ENCODE data around the gene OR10R2. TPM values are rescaled to one million over a fixed set of nuclear protein-coding genes. Genes with fewer than 3 reads are reported as not detected.

OR10R2 gene
- total RNA-seq, 1 donor from 2014 or later: not detected

DNA sequence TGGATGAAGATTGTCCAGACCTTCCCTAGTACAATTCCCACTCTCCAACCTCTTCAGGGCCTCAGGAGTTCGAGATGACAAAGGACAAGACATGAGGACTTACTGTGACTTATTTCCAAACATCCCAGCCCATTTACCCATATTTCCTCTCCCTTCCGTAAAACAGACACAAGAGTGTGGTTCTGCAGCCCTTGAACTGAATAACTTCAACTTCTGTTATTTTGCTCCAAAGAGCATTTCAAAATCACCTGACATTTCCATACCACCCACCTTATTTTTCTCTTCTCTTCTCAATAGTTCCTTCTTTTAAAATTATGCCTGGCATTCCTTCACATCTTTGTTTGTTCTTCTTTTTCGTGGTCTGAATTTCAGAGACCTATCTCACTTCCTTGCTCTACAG lies 37.3 kb upstream of the OR10R2 start:
- Histone ChIP-seq H2AFZ (ENCODE audit: low read depth, low read length) (no peak overlapping the region), H3K27me3 (ENCODE audit: insufficient read depth, low read length) (no peaks in the 10 kb centered on the region), H3K9ac (ENCODE audit: low read length) (no peak overlapping the region), H3K36me3 (ENCODE audit: insufficient read depth, low read length) (no peaks in the 10 kb centered on the region), H3K79me2 (ENCODE audit: insufficient read depth, low read length) (no peaks in the 10 kb centered on the region), H3K4me1 (ENCODE audit: insufficient read depth, low read length) (no peaks in the 10 kb centered on the region), H3K9me3 (ENCODE audit: insufficient read depth, low read depth, low read length) (no peaks in the 10 kb centered on the region), H3K4me2 (ENCODE audit: low read length) (no peak overlapping the region), H3K4me3 (ENCODE audit: insufficient read depth, low read depth, low read length) (no peak overlapping the region), H4K20me1 (ENCODE audit: insufficient read depth, low read length) (no peaks in the 10 kb centered on the region), H3K27ac (ENCODE audit: low read depth, low read length) (no peak overlapping the region)
- H3K27me3 Mint-ChIP-seq (ENCODE audit: low read depth, unreplicated experiment): no peaks in the 10 kb centered on the region
- peaks cover 4% of the 10 kb centered on the region for H3K4me1 Mint-ChIP-seq (ENCODE audit: low read depth, unreplicated experiment)
- no peak for FAIRE-seq
- no peak overlapping the region for H3K27ac Mint-ChIP-seq (ENCODE audit: unreplicated experiment)
- H3K4me3 Mint-ChIP-seq (ENCODE audit: unreplicated experiment): no peak overlapping the region
- H3K9me3 Mint-ChIP-seq (ENCODE audit: unreplicated experiment): peaks cover 4% of the 10 kb centered on the region
- no peak for DNase-seq (ENCODE audit: low read depth)
- no peak for TF ChIP-seq EZH2 (IDR thresholded peaks at IDR 0.05; ENCODE audit: insufficient read depth, low read length)
- H3K36me3 Mint-ChIP-seq (ENCODE audit: low read depth, unreplicated experiment): no peaks in the 10 kb centered on the region

DNA sequence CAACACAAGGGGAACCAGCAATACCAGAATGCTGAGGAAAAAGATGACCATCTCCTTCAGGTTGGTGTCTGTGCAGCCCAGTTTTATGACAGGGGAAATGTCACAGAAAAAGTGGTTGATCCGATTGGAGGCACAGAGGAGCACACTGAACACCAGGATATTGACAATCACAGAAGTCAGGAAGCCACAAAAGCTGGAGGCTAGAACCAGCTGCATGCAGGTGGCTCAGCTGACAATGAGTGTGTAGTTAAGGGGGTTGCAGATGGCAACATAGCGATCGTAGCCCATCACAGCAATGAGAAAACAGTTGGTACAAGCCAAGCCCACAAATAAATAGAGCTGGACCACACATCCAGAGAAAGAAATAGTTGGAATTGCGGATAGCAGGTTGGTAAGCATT lies 26.6 kb upstream of the OR10R2 start:
- no peaks in the 10 kb centered on the region for H3K9me3 ChIP-seq (ENCODE audit: insufficient read depth, low read depth, low read length)
- no peaks in the 10 kb centered on the region for H3K36me3 Mint-ChIP-seq (ENCODE audit: low read depth, unreplicated experiment)
- peaks cover 2% of the 10 kb centered on the region for H3K27me3 Mint-ChIP-seq (ENCODE audit: low read depth, unreplicated experiment)
- H3K4me2 ChIP-seq (ENCODE audit: low read length): no peak overlapping the region
- no peak overlapping the region for H3K27ac Mint-ChIP-seq (ENCODE audit: unreplicated experiment)
- no peaks in the 10 kb centered on the region for H4K20me1 ChIP-seq (ENCODE audit: insufficient read depth, low read length)
- no peaks in the 10 kb centered on the region for H3K9me3 Mint-ChIP-seq (ENCODE audit: unreplicated experiment)
- H3K4me3 ChIP-seq (ENCODE audit: insufficient read depth, low read depth, low read length): no peak overlapping the region
- FAIRE-seq (no peak), DNase-seq (ENCODE audit: low read depth) (no peak)
- H3K4me1 ChIP-seq (ENCODE audit: insufficient read depth, low read length): no peaks in the 10 kb centered on the region
- no peaks in the 10 kb centered on the region for H3K79me2 ChIP-seq (ENCODE audit: insufficient read depth, low read length)
- no peak for TF ChIP-seq EZH2 (IDR thresholded peaks at IDR 0.05; ENCODE audit: insufficient read depth, low read length)
- TF ChIP-seq, protein P1, sequence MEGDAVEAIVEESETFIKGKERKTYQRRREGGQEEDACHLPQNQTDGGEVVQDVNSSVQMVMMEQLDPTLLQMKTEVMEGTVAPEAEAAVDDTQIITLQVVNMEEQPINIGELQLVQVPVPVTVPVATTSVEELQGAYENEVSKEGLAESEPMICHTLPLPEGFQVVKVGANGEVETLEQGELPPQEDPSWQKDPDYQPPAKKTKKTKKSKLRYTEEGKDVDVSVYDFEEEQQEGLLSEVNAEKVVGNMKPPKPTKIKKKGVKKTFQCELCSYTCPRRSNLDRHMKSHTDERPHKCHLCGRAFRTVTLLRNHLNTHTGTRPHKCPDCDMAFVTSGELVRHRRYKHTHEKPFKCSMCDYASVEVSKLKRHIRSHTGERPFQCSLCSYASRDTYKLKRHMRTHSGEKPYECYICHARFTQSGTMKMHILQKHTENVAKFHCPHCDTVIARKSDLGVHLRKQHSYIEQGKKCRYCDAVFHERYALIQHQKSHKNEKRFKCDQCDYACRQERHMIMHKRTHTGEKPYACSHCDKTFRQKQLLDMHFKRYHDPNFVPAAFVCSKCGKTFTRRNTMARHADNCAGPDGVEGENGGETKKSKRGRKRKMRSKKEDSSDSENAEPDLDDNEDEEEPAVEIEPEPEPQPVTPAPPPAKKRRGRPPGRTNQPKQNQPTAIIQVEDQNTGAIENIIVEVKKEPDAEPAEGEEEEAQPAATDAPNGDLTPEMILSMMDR (IDR thresholded peaks at IDR 0.05; ENCODE audit: insufficient read depth, low read depth, low read length): no peak
- H3K4me1 Mint-ChIP-seq (ENCODE audit: low read depth, unreplicated experiment): no peaks in the 10 kb centered on the region
- H3K27ac ChIP-seq (ENCODE audit: low read depth, low read length): no peak overlapping the region
- H3K4me3 Mint-ChIP-seq (ENCODE audit: unreplicated experiment): no peak overlapping the region
- H3K27me3 ChIP-seq (ENCODE audit: insufficient read depth, low read length): no peaks in the 10 kb centered on the region
- no peak overlapping the region for H2AFZ ChIP-seq (ENCODE audit: low read depth, low read length)
- no peak overlapping the region for H3K9ac ChIP-seq (ENCODE audit: low read length)
- no peaks in the 10 kb centered on the region for H3K36me3 ChIP-seq (ENCODE audit: insufficient read depth, low read length)

DNA sequence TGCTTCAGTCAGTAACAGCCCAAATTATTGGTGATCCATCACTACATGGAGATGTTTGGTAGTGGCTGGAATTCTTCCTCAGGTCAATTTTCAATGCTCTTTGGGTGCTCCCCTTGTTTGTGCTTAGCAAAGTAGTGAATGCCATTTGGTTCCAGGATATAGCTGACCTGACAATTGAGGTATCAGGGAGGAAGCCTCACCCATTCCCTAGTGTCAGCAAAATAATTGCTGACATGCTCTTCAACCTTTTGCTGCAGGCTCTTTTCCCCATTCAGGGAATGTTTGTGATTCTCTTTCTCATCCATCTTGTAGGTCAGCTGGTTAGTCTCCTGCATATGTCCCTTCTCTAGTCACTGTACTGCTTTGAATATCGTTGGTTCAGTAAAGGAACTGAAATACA lies 17.5 kb upstream of the OR10R2 start:
- Histone ChIP-seq H3K4me3 (ENCODE audit: insufficient read depth, low read depth, low read length) (no peak overlapping the region), H3K79me2 (ENCODE audit: insufficient read depth, low read length) (no peaks in the 10 kb centered on the region), H3K9me3 (ENCODE audit: insufficient read depth, low read depth, low read length) (no peaks in the 10 kb centered on the region), H3K9ac (ENCODE audit: low read length) (no peak overlapping the region), H3K27me3 (ENCODE audit: insufficient read depth, low read length) (no peaks in the 10 kb centered on the region), H2AFZ (ENCODE audit: low read depth, low read length) (no peak overlapping the region), H3K4me2 (ENCODE audit: low read length) (no peak overlapping the region), H4K20me1 (ENCODE audit: insufficient read depth, low read length) (no peaks in the 10 kb centered on the region), H3K36me3 (ENCODE audit: insufficient read depth, low read length) (no peaks in the 10 kb centered on the region), H3K4me1 (ENCODE audit: insufficient read depth, low read length) (no peaks in the 10 kb centered on the region), H3K27ac (ENCODE audit: low read depth, low read length) (no peak overlapping the region)
- Mint-ChIP-seq H3K27me3 (ENCODE audit: low read depth, unreplicated experiment) (no peaks in the 10 kb centered on the region), H3K36me3 (ENCODE audit: low read depth, unreplicated experiment) (no peaks in the 10 kb centered on the region), H3K4me1 (ENCODE audit: low read depth, unreplicated experiment) (peaks cover 10% of the 10 kb centered on the region), H3K4me3 (ENCODE audit: unreplicated experiment) (no peak overlapping the region), H3K9me3 (ENCODE audit: unreplicated experiment) (no peaks in the 10 kb centered on the region), H3K27ac (ENCODE audit: unreplicated experiment) (no peak overlapping the region)
- DNase-seq (ENCODE audit: low read depth): no peak
- FAIRE-seq: no peak
- TF ChIP-seq, protein P1 (IDR thresholded peaks at IDR 0.05; ENCODE audit: insufficient read depth, low read depth, low read length): no peak
- no peak for TF ChIP-seq EZH2 (IDR thresholded peaks at IDR 0.05; ENCODE audit: insufficient read depth, low read length)
